CD14-positive monocyte (primary cell): ENCODE measurements around the gene ICAM2. TPM values are rescaled to one million over a fixed set of nuclear protein-coding genes. Genes with fewer than 3 reads are reported as not detected.

Source experiments
- DNase-seq, 3 donors: peaks; one replicate each; pipeline ENCODE4 v3.0.0-alpha.2; 2011 to 2022
- H2AFZ ChIP-seq: 2 replicates; pipeline ENCODE4 v1.6.0; 2012; ENCODE audit warnings: mild to moderate bottlenecking, low read depth, low read length, inconsistent platforms; ENCODE audit not compliant: insufficient read depth, poor library complexity, severe bottlenecking
- H3K27ac ChIP-seq, 2 donors: 1 replicate in 1 of 2; 2 replicates in 1 of 2; pipeline ENCODE4 v1.5.1; 2012 to 2013; ENCODE audit warnings: low read length in 2 of 2, control low read depth in 1 of 2, inconsistent platforms in 1 of 2, low read depth in 1 of 2, mild to moderate bottlenecking in 1 of 2
- H3K27me3 ChIP-seq, 2 donors: one replicate each; pipeline versions ENCODE4 v1.6.0 to v1.6.1; 2011 to 2013; ENCODE audit warnings: low read length in 2 of 2; ENCODE audit not compliant: control insufficient read depth in 2 of 2, insufficient read depth in 2 of 2
- H3K36me3 ChIP-seq, 2 donors: replicated peaks in 1 of 2; 1 replicate in 1 of 2; 2 replicates in 1 of 2; pipeline versions ENCODE4 v1.5.1 to v1.6.1; 2012 to 2013; ENCODE audit warnings: low read length in 2 of 2, control low read depth in 1 of 2, inconsistent platforms in 1 of 2, mild to moderate bottlenecking in 1 of 2; ENCODE audit not compliant: insufficient read depth in 2 of 2, control insufficient read depth in 1 of 2
- H3K4me1 ChIP-seq, 2 donors: 1 replicate in 1 of 2; 2 replicates in 1 of 2; pipeline versions ENCODE4 v1.5.1 to v1.6.1; 2012 to 2013; ENCODE audit warnings: low read length in 2 of 2, control low read depth in 1 of 2, inconsistent platforms in 1 of 2, mild to moderate bottlenecking in 1 of 2, moderate library complexity in 1 of 2; ENCODE audit not compliant: insufficient read depth in 2 of 2, control insufficient read depth in 1 of 2
- H3K4me2 ChIP-seq: replicated peaks from 2 replicates; pipeline ENCODE3; 2012; ENCODE audit warnings: low read length, moderate library complexity, mild to moderate bottlenecking; ENCODE audit not compliant: poor library complexity, severe bottlenecking; ENCODE audit errors: extremely low read depth
- H3K4me3 ChIP-seq, 3 experiments: fragments of 200-600 bp in 1 of 3; sonication (generic) in 1 of 3; replicated peaks in 1 of 3; 1 replicate in 2 of 3; 2 replicates in 1 of 3; pipeline ENCODE4 v1.5.1; 2011 to 2013; ENCODE audit warnings: low read length in 3 of 3, mild to moderate bottlenecking in 3 of 3, control low read depth in 2 of 3, low read depth in 2 of 3, inconsistent platforms in 1 of 3, moderate library complexity in 1 of 3
- H3K79me2 ChIP-seq: 2 replicates; pipeline ENCODE4 v1.6.0; 2012; ENCODE audit warnings: mild to moderate bottlenecking, control low read depth, inconsistent platforms, low read length, moderate library complexity; ENCODE audit not compliant: insufficient read depth
- H3K9ac ChIP-seq: 2 replicates; pipeline ENCODE4 v1.6.0; 2017; ENCODE audit warnings: low read length, mild to moderate bottlenecking; ENCODE audit not compliant: insufficient read depth, poor library complexity, severe bottlenecking
- H3K9me3 ChIP-seq, 2 donors: replicated peaks in 1 of 2; 1 replicate in 1 of 2; 2 replicates in 1 of 2; pipeline versions ENCODE4 v1.5.1 to v1.6.1; 2012 to 2013; ENCODE audit warnings: low read length in 2 of 2, control low read depth in 1 of 2; ENCODE audit not compliant: control insufficient read depth in 1 of 2, insufficient read depth in 1 of 2
- H4K20me1 ChIP-seq: 2 replicates; pipeline ENCODE4 v1.6.0; 2012; ENCODE audit warnings: mild to moderate bottlenecking, low read length, control low read depth, moderate library complexity; ENCODE audit not compliant: insufficient read depth
- H3K27ac Mint-ChIP-seq, 7 donors: one replicate each; pipeline ENCODE4 v1.8.0; 2020; ENCODE audit warnings: mild to moderate bottlenecking in 7 of 7, mixed read lengths in 7 of 7, moderate library complexity in 6 of 7, inconsistent platforms in 2 of 7
- H3K27me3 Mint-ChIP-seq, 3 donors: one replicate each; pipeline ENCODE4 v1.8.0; 2021 to 2022; ENCODE audit warnings: low read depth in 3 of 3, mild to moderate bottlenecking in 3 of 3, mixed read lengths in 3 of 3, moderate library complexity in 3 of 3, inconsistent platforms in 1 of 3
- H3K36me3 Mint-ChIP-seq, 2 donors: one replicate each; pipeline ENCODE4 v1.8.0; 2020; ENCODE audit warnings: mixed read lengths in 2 of 2, inconsistent platforms in 1 of 2, mild to moderate bottlenecking in 1 of 2
- H3K4me1 Mint-ChIP-seq: one replicate; pipeline ENCODE4 v1.8.0; 2020; ENCODE audit warnings: mild to moderate bottlenecking, mixed read lengths
- H3K4me3 Mint-ChIP-seq, 2 donors: one replicate each; pipeline ENCODE4 v1.8.0; 2020; ENCODE audit warnings: mild to moderate bottlenecking in 2 of 2, mixed read lengths in 2 of 2, moderate library complexity in 1 of 2
- H3K9me3 Mint-ChIP-seq, 7 donors: one replicate each; pipeline ENCODE4 v1.8.0; 2020 to 2022; ENCODE audit warnings: mixed read lengths in 7 of 7, mild to moderate bottlenecking in 6 of 7, moderate library complexity in 6 of 7, inconsistent platforms in 2 of 7
- WGBS: methylation state at CpG from one replicate; pipeline ENCODE4 v1.1.5; 2013; ENCODE audit warnings: missing lambda C conversion rate; ENCODE audit not compliant: insufficient coverage; 5-methylcytosine and 5-hydroxymethylcytosine counted together
- intact Hi-C, 2 donors: fragments of 100-400 bp; cut with micrococcal nuclease; formaldehyde crosslinking; loops; one replicate each; pipeline versions ENCODE4 v1.15.0 to v1.15.1; 2023
- polyA plus RNA-seq, 3 donors: library from polyadenylated mRNA; depleted of rRNA in 1 of 3; unstranded in 2 of 3; stranded (reverse) in 1 of 3; fragments of 300-500 nt in 2 of 3; fragments of >200 nt in 1 of 3; fragmentation: Illumina TruSeq in 2 of 3; gene quantifications; 1 replicate in 2 of 3; 2 replicates in 1 of 3; pipeline ENCODE4 v1.2.3, GENCODE V29; 2012 to 2021
- TF ChIP-seq, protein P1 (sequence below): fragments of 200-600 bp; IDR thresholded peaks from one replicate; pipeline ENCODE4 v1.8.0; 2022; ENCODE audit warnings: antibody characterized with exemption, mild to moderate bottlenecking

ICAM2 gene
- polyA plus RNA-seq, 3 donors, result 111 to 186 (median 174) TPM

- intact Hi-C loops, result no loop called here
- peaks cover 10 to 14% of the 10 kb centered on the region in 2 donors for H3K4me1 ChIP-seq
- H3K4me3 ChIP-seq, result peak overlapping the region; percentile 1 to 71 (median 1)
- Mint-ChIP-seq H3K9me3 (peaks cover 0 to 3% (median 0%) of the 10 kb centered on the region in 7 donors), H3K27me3 (peaks cover 0 to 5% (median 0%) of the 10 kb centered on the region in 3 donors), H3K27ac (peak overlapping the region in 4 of 7 donors; percentile 71 to 87 (median 80)), H3K4me1 (peaks cover 9% of the 10 kb centered on the region), H3K36me3 (no peaks in the 10 kb centered on the region), H3K4me3 (peak overlapping the region; percentile 82 to 92)
- H3K4me2 ChIP-seq, result peak overlapping the region; percentile 76
- no peak overlapping the region for H3K9ac ChIP-seq
- H3K27me3 ChIP-seq, result no peaks in the 10 kb centered on the region
- 36% methylated on average over 29 of the region's 37 CpGs for WGBS
- TF ChIP-seq, protein P1, sequence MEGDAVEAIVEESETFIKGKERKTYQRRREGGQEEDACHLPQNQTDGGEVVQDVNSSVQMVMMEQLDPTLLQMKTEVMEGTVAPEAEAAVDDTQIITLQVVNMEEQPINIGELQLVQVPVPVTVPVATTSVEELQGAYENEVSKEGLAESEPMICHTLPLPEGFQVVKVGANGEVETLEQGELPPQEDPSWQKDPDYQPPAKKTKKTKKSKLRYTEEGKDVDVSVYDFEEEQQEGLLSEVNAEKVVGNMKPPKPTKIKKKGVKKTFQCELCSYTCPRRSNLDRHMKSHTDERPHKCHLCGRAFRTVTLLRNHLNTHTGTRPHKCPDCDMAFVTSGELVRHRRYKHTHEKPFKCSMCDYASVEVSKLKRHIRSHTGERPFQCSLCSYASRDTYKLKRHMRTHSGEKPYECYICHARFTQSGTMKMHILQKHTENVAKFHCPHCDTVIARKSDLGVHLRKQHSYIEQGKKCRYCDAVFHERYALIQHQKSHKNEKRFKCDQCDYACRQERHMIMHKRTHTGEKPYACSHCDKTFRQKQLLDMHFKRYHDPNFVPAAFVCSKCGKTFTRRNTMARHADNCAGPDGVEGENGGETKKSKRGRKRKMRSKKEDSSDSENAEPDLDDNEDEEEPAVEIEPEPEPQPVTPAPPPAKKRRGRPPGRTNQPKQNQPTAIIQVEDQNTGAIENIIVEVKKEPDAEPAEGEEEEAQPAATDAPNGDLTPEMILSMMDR, result no peak
- no peaks in the 10 kb centered on the region for H3K79me2 ChIP-seq
- no peak overlapping the region for H3K27ac ChIP-seq
- DNase-seq, result peak; percentile 64 to 74 (median 73)
- H3K9me3 ChIP-seq, result no peaks in the 10 kb centered on the region
- H2AFZ ChIP-seq, result peak overlapping the region; percentile 57
- no peaks in the 10 kb centered on the region for H4K20me1 ChIP-seq
- no peaks in the 10 kb centered on the region for H3K36me3 ChIP-seq
These were observed 58.8 kb downstream of the ICAM2 start for GRCh38 chr17:63961355-63962212.

DNA sequence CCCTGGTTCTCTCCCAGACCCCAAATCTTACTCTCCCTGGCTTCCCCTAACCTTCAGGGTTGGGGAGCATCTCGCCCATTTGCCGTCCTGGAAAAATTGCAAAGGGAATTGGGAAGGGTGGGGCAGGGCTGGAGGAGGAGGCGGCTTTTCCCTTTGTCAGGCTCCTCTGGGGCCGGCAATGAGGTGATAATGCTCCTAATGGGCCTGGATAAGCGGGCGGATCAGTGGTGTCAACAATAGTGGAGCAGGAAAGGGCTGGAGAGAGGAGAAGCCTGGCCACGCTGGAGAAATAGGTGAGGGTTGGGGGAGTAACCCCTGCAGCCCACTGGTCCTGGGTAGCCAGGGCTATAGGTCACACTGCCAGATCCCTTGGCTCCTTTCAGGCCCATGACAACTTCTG is 60.0 kb downstream of the ICAM2 start:
- H3K27me3 Mint-ChIP-seq, result peaks cover 0 to 7% (median 1%) of the 10 kb centered on the region in 3 donors
- no peaks in the 10 kb centered on the region for H4K20me1 ChIP-seq
- H3K4me1 ChIP-seq, result peaks cover 10 to 14% of the 10 kb centered on the region in 2 donors
- H2AFZ ChIP-seq, result no peak overlapping the region
- WGBS, result 100% methylated on average over 1 of the region's 7 CpGs
- H3K36me3 Mint-ChIP-seq, result no peaks in the 10 kb centered on the region
- no peak for DNase-seq
- H3K27me3 ChIP-seq, result no peaks in the 10 kb centered on the region
- intact Hi-C loops, result no loop called here
- H3K9me3 Mint-ChIP-seq, result peaks cover 0 to 3% (median 0%) of the 10 kb centered on the region in 7 donors
- TF ChIP-seq, protein P1, result no peak
- no peak overlapping the region for H3K27ac Mint-ChIP-seq
- no peak overlapping the region for H3K4me2 ChIP-seq
- no peak overlapping the region for H3K9ac ChIP-seq
- H3K4me3 ChIP-seq, result no peak overlapping the region
- no peak overlapping the region for H3K27ac ChIP-seq
- H3K79me2 ChIP-seq, result no peaks in the 10 kb centered on the region
- H3K4me1 Mint-ChIP-seq, result peaks cover 9% of the 10 kb centered on the region
- H3K4me3 Mint-ChIP-seq, result no peak overlapping the region
- H3K36me3 ChIP-seq, result no peaks in the 10 kb centered on the region
- H3K9me3 ChIP-seq, result no peaks in the 10 kb centered on the region
